ENCODE results near the gene PID1.

PID1 gene

GRCh38 chr2:229090225-229090624 lies 180.9 kb downstream of the PID1 start:
- DNase-seq, result no peak
- Histone ChIP-seq H3K9me3 (ENCODE audit: insufficient read depth, low read depth, low read length) (no peaks in the 10 kb centered on the region), H2AFZ (ENCODE audit: insufficient read depth, low read length, poor library complexity) (no peak overlapping the region), H3K9ac (ENCODE audit: low read length) (no peak overlapping the region), H2BK120ac (ENCODE audit: insufficient read depth, low read length, poor library complexity) (no peak overlapping the region), H3K79me2 (ENCODE audit: control insufficient read depth, insufficient read depth, low read length, poor library complexity) (no peaks in the 10 kb centered on the region), H3K14ac (ENCODE audit: low read length) (no peak overlapping the region), H4K12ac (ENCODE audit: low read depth, low read length) (no peak overlapping the region), H3K27ac (ENCODE audit: low read depth, low read length) (no peak overlapping the region), H3K23ac (ENCODE audit: low read length) (no peak overlapping the region), H2BK5ac (ENCODE audit: low read depth, low read length, poor library complexity) (no peak overlapping the region), H3K4me1 (ENCODE audit: control insufficient read depth in 1 of 2, insufficient read depth in 2 of 2, low read length in 2 of 2) (peaks cover 0 to 5% of the 10 kb centered on the region in 2 experiments), H3K36me3 (ENCODE audit: control insufficient read depth in 1 of 2, insufficient read depth in 2 of 2, low read length in 2 of 2) (no peaks in the 10 kb centered on the region), H4K91ac (ENCODE audit: low read depth, low read length) (no peak overlapping the region), H3K27me3 (ENCODE audit: insufficient read depth, low read length) (no peaks in the 10 kb centered on the region), H2AK5ac (ENCODE audit: low read length) (no peak overlapping the region), H2BK12ac (ENCODE audit: low read length) (no peak overlapping the region), H3K79me1 (ENCODE audit: low read length) (no peaks in the 10 kb centered on the region), H4K8ac (ENCODE audit: low read depth, low read length) (no peak overlapping the region), H3K4ac (ENCODE audit: low read depth, low read length) (no peak overlapping the region), H3K18ac (ENCODE audit: low read length) (no peak overlapping the region), H3K4me3 (ENCODE audit: low read depth, low read length) (no peak overlapping the region), H3K4me2 (ENCODE audit: low read length) (no peak overlapping the region)
- WGBS (ENCODE audit: extremely low coverage, insufficient coverage, insufficient read length), result no CpG with 5 or more reads among the region's 2 CpGs

DNA sequence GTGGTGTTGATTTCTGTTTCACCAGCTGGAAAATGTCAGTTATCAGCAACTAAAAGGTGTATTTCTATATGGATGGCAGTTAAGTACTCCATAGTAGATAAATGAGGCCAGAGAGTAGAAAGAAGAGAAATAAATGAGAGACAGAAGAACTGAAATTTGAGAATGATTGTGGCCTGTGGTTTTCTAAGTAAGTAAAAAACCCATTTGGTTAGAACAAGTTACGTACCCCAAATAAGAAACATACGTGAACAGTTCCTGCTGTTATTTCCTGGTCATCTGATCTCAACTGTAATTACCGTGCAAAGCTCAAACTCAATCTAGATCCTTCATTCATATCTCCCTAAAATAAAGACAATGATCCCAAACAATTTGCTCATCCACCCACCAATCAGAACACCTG lies 181.3 kb downstream of the PID1 start:
- no peak overlapping the region for H3K4ac ChIP-seq (ENCODE audit: low read depth, low read length)
- H2AK5ac ChIP-seq (ENCODE audit: low read length), result no peak overlapping the region
- peaks cover 0 to 5% of the 10 kb centered on the region in 2 experiments for H3K4me1 ChIP-seq (ENCODE audit: control insufficient read depth in 1 of 2, insufficient read depth in 2 of 2, low read length in 2 of 2)
- H2BK120ac ChIP-seq (ENCODE audit: insufficient read depth, low read length, poor library complexity), result no peak overlapping the region
- WGBS (ENCODE audit: extremely low coverage, insufficient coverage, insufficient read length), result no CpG with 5 or more reads among the region's 3 CpGs
- H3K18ac ChIP-seq (ENCODE audit: low read length), result no peak overlapping the region
- H3K36me3 ChIP-seq (ENCODE audit: control insufficient read depth in 1 of 2, insufficient read depth in 2 of 2, low read length in 2 of 2), result no peaks in the 10 kb centered on the region
- no peaks in the 10 kb centered on the region for H3K27me3 ChIP-seq (ENCODE audit: insufficient read depth, low read length)
- no peak overlapping the region for H4K8ac ChIP-seq (ENCODE audit: low read depth, low read length)
- no peak overlapping the region for H4K12ac ChIP-seq (ENCODE audit: low read depth, low read length)
- no peaks in the 10 kb centered on the region for H3K9me3 ChIP-seq (ENCODE audit: insufficient read depth, low read depth, low read length)
- H2BK5ac ChIP-seq (ENCODE audit: low read depth, low read length, poor library complexity), result no peak overlapping the region
- H3K79me1 ChIP-seq (ENCODE audit: low read length), result no peaks in the 10 kb centered on the region
- H3K27ac ChIP-seq (ENCODE audit: low read depth, low read length), result no peak overlapping the region
- H2AFZ ChIP-seq (ENCODE audit: insufficient read depth, low read length, poor library complexity), result no peak overlapping the region
- H3K14ac ChIP-seq (ENCODE audit: low read length), result no peak overlapping the region
- DNase-seq, result no peak
- no peaks in the 10 kb centered on the region for H3K79me2 ChIP-seq (ENCODE audit: control insufficient read depth, insufficient read depth, low read length, poor library complexity)
- no peak overlapping the region for H3K9ac ChIP-seq (ENCODE audit: low read length)
- no peak overlapping the region for H4K91ac ChIP-seq (ENCODE audit: low read depth, low read length)
- H3K4me2 ChIP-seq (ENCODE audit: low read length), result no peak overlapping the region
- H3K4me3 ChIP-seq (ENCODE audit: low read depth, low read length), result no peak overlapping the region
- H2BK12ac ChIP-seq (ENCODE audit: low read length), result no peak overlapping the region
- no peak overlapping the region for H3K23ac ChIP-seq (ENCODE audit: low read length)

DNA sequence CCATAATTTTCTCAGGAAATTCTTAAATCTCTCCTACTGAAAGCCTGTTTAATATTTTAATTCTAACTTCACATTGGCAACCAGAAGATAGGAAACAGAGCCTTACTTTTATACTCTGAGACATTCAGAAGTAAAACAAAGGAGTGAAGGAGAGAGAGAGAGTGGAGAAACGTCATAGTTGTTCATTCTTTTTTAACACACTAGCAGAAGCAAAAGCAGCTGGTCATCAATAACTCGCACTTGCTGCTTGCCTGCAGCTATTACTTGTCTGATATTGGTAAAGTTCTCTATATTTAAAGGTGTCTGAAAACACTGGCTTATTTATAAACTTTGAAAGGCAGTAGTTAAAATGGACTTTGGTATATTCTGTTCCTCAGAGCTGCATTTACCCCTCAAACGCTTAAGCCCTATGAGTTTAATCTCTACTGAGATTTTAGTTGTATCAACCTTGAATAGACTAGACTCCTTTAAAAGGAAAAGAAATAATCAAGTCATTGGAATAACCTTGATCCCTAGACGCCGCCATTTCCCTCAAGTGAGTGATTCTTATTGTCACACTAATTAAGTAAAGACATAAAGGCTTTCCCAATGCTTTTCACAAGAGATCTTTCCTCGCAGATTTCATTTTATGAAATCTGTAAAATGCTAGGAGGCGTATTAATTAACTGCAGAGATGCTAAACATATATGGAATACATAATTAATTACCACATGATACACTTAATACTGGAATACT lies 182.0 kb downstream of the PID1 start:
- H3K18ac ChIP-seq (ENCODE audit: low read length), result no peak overlapping the region
- H3K4me1 ChIP-seq (ENCODE audit: control insufficient read depth in 1 of 2, insufficient read depth in 2 of 2, low read length in 2 of 2), result peaks cover 0 to 5% of the 10 kb centered on the region in 2 experiments
- no peak overlapping the region for H2AK5ac ChIP-seq (ENCODE audit: low read length)
- no peaks in the 10 kb centered on the region for H3K9me3 ChIP-seq (ENCODE audit: insufficient read depth, low read depth, low read length)
- no peaks in the 10 kb centered on the region for H3K27me3 ChIP-seq (ENCODE audit: insufficient read depth, low read length)
- no peak overlapping the region for H3K27ac ChIP-seq (ENCODE audit: low read depth, low read length)
- no peaks in the 10 kb centered on the region for H3K79me2 ChIP-seq (ENCODE audit: control insufficient read depth, insufficient read depth, low read length, poor library complexity)
- H3K23ac ChIP-seq (ENCODE audit: low read length), result no peak overlapping the region
- no peak overlapping the region for H4K12ac ChIP-seq (ENCODE audit: low read depth, low read length)
- no peak for DNase-seq
- no peak overlapping the region for H3K9ac ChIP-seq (ENCODE audit: low read length)
- H3K4me2 ChIP-seq (ENCODE audit: low read length), result no peak overlapping the region
- H3K36me3 ChIP-seq (ENCODE audit: control insufficient read depth in 1 of 2, insufficient read depth in 2 of 2, low read length in 2 of 2), result no peaks in the 10 kb centered on the region
- no peak overlapping the region for H2BK12ac ChIP-seq (ENCODE audit: low read length)
- no peak overlapping the region for H2BK120ac ChIP-seq (ENCODE audit: insufficient read depth, low read length, poor library complexity)
- H3K4ac ChIP-seq (ENCODE audit: low read depth, low read length), result no peak overlapping the region
- no CpG with 5 or more reads among the region's 7 CpGs for WGBS (ENCODE audit: extremely low coverage, insufficient coverage, insufficient read length)
- H3K14ac ChIP-seq (ENCODE audit: low read length), result no peak overlapping the region
- H2BK5ac ChIP-seq (ENCODE audit: low read depth, low read length, poor library complexity), result no peak overlapping the region
- H3K4me3 ChIP-seq (ENCODE audit: low read depth, low read length), result no peak overlapping the region
- H4K91ac ChIP-seq (ENCODE audit: low read depth, low read length), result no peak overlapping the region
- no peak overlapping the region for H2AFZ ChIP-seq (ENCODE audit: insufficient read depth, low read length, poor library complexity)
- no peaks in the 10 kb centered on the region for H3K79me1 ChIP-seq (ENCODE audit: low read length)
- H4K8ac ChIP-seq (ENCODE audit: low read depth, low read length), result no peak overlapping the region

- Histone ChIP-seq H2BK120ac (ENCODE audit: insufficient read depth, low read length, poor library complexity) (no peak overlapping the region), H3K4me3 (ENCODE audit: low read depth, low read length) (no peak overlapping the region), H3K9me3 (ENCODE audit: insufficient read depth, low read depth, low read length) (no peaks in the 10 kb centered on the region), H3K18ac (ENCODE audit: low read length) (no peak overlapping the region), H3K14ac (ENCODE audit: low read length) (no peak overlapping the region), H3K27ac (ENCODE audit: low read depth, low read length) (no peak overlapping the region), H2AK5ac (ENCODE audit: low read length) (no peak overlapping the region), H3K4me1 (ENCODE audit: control insufficient read depth in 1 of 2, insufficient read depth in 2 of 2, low read length in 2 of 2) (peaks cover 0 to 5% of the 10 kb centered on the region in 2 experiments), H3K9ac (ENCODE audit: low read length) (no peak overlapping the region), H3K4me2 (ENCODE audit: low read length) (no peak overlapping the region), H4K12ac (ENCODE audit: low read depth, low read length) (no peak overlapping the region), H3K4ac (ENCODE audit: low read depth, low read length) (no peak overlapping the region), H3K36me3 (ENCODE audit: control insufficient read depth in 1 of 2, insufficient read depth in 2 of 2, low read length in 2 of 2) (no peaks in the 10 kb centered on the region), H2BK12ac (ENCODE audit: low read length) (no peak overlapping the region), H2AFZ (ENCODE audit: insufficient read depth, low read length, poor library complexity) (no peak overlapping the region), H2BK5ac (ENCODE audit: low read depth, low read length, poor library complexity) (no peak overlapping the region), H3K27me3 (ENCODE audit: insufficient read depth, low read length) (no peaks in the 10 kb centered on the region), H4K91ac (ENCODE audit: low read depth, low read length) (no peak overlapping the region), H4K8ac (ENCODE audit: low read depth, low read length) (no peak overlapping the region), H3K79me1 (ENCODE audit: low read length) (no peaks in the 10 kb centered on the region), H3K79me2 (ENCODE audit: control insufficient read depth, insufficient read depth, low read length, poor library complexity) (no peaks in the 10 kb centered on the region), H3K23ac (ENCODE audit: low read length) (no peak overlapping the region)
- no peak for DNase-seq
- no CpG with 5 or more reads among the region's 2 CpGs for WGBS (ENCODE audit: extremely low coverage, insufficient coverage, insufficient read length)
Measured at GRCh38 chr2:229088517-229088913, 182.6 kb downstream of the PID1 start.
